ENCODE measurements around the gene ST6GALNAC6. TPM values are rescaled to one million over a fixed set of nuclear protein-coding genes. Genes with fewer than 3 reads are reported as not detected.

ST6GALNAC6 gene
- total and polyA plus RNA-seq, 2 of the 8 experiments (the other 6 are each of a cell fraction or from before 2014, with no cell fraction given), result 43.7 to 64.4 TPM

- no peak for TF ChIP-seq CHD7 (IDR thresholded peaks at IDR 0.05; ENCODE audit: insufficient replicate concordance, low read length)
- no peak for TF ChIP-seq GABPA (IDR thresholded peaks at IDR 0.05; ENCODE audit: borderline replicate concordance, insufficient read depth, low read length)
- no peak for TF ChIP-seq YY1 (IDR thresholded peaks at IDR 0.05; ENCODE audit: low read depth, low read length)
- TF ChIP-seq SAP30 (IDR thresholded peaks at IDR 0.05; ENCODE audit: insufficient read depth, insufficient replicate concordance, low read length), result no peak
- no peak for TF ChIP-seq FOSL1 (IDR thresholded peaks at IDR 0.05; ENCODE audit: insufficient read depth, low read depth, low read length)
- TF ChIP-seq E2F6 (IDR thresholded peaks at IDR 0.05), result no peak
- TF ChIP-seq POLR2A (IDR thresholded peaks at IDR 0.05; ENCODE audit: control extremely low read depth in 1 of 2, low read depth in 2 of 2, low read length in 2 of 2), result no peak
- TF ChIP-seq PHF8 (conservative IDR thresholded peaks at IDR 0.05; ENCODE audit: low read depth, low read length), result no peak
- no peak for TF ChIP-seq HDAC2 (IDR thresholded peaks at IDR 0.05; ENCODE audit: borderline replicate concordance in 1 of 2, low read depth in 2 of 2, low read length in 2 of 2)
Measured at GRCh38 chr9:127848756-127849504, 50.5 kb downstream of the ST6GALNAC6 start (continued).
